HepG2 (cell line): Measurements from ENCODE around the gene RABEP2. TPM values are rescaled to one million over a fixed set of nuclear protein-coding genes. Genes with fewer than 3 reads are reported as not detected.
A peak's percentile ranks its signal among the peaks of the same experiment; 100 is the strongest.

Source experiments
- BRD4 ChIP-seq: sonication (generic); formaldehyde crosslinking; IDR thresholded peaks from 2 replicates; pipeline ENCODE4 v1.4.0; 2020; ENCODE audit warnings: missing genetic modification reagents
- CC2D1A ChIP-seq: sonication (generic); formaldehyde crosslinking; IDR thresholded peaks from 2 replicates; pipeline ENCODE4 v1.8.1; 2023; ENCODE audit warnings: mild to moderate bottlenecking, missing genetic modification reagents
- GABPA ChIP-seq, 2 experiments: IDR thresholded peaks; 2 replicates each; pipeline ENCODE4 v1.6.1; 2011 to 2016; ENCODE audit warnings: low read depth in 2 of 2, low read length in 1 of 2, missing biosample characterization in 1 of 2, missing genetic modification characterization in 1 of 2
- KLF12 ChIP-seq: sonication (generic); formaldehyde crosslinking; IDR thresholded peaks from 2 replicates; pipeline ENCODE4 v1.4.0; 2020; ENCODE audit warnings: missing genetic modification reagents, borderline replicate concordance
- RXRB ChIP-seq: IDR thresholded peaks from 2 replicates; pipeline ENCODE4 v1.6.1; 2016; ENCODE audit warnings: borderline replicate concordance, missing genetic modification reagents, missing compliant biosample characterization
- SMAD1 ChIP-seq: sonication (generic); formaldehyde crosslinking; IDR thresholded peaks from 2 replicates; pipeline ENCODE4 v1.4.0; 2020; ENCODE audit warnings: missing genetic modification reagents, low read depth, mild to moderate bottlenecking, borderline replicate concordance
- TEAD2 ChIP-seq: sonication (generic); formaldehyde crosslinking; IDR thresholded peaks from 2 replicates; pipeline ENCODE4 v1.9.0; 2021; ENCODE audit warnings: missing genetic modification reagents
- ZBTB21 ChIP-seq: sonication (generic); formaldehyde crosslinking; IDR thresholded peaks from 2 replicates; pipeline ENCODE4 v1.4.0; 2020; ENCODE audit warnings: missing genetic modification reagents
- ZNF3 ChIP-seq: IDR thresholded peaks from 2 replicates; pipeline ENCODE4 v1.7.0; 2017; ENCODE audit warnings: inconsistent platforms
- ZNF570 ChIP-seq: sonication (generic); formaldehyde crosslinking; IDR thresholded peaks from 2 replicates; pipeline ENCODE4 v1.4.0; 2020; ENCODE audit warnings: mild to moderate bottlenecking, missing genetic modification reagents, borderline replicate concordance
- ZNF839 ChIP-seq: sonication (generic); formaldehyde crosslinking; IDR thresholded peaks from 2 replicates; pipeline ENCODE4 v1.4.0; 2020; ENCODE audit warnings: missing genetic modification reagents, mild to moderate bottlenecking, borderline replicate concordance
- ZSCAN12 ChIP-seq: sonication (generic); formaldehyde crosslinking; IDR thresholded peaks from 2 replicates; pipeline ENCODE4 v1.9.0; 2021; ENCODE audit warnings: mild to moderate bottlenecking, missing genetic modification reagents
- polyA plus RNA-seq, 8 experiments: library from polyadenylated mRNA; depleted of rRNA in 3 of 8; stranded (reverse) in 7 of 8; unstranded in 1 of 8; fragments of >200 nt; fragmentation: Illumina TruSeq in 4 of 8; extraction: Trizol in 4 of 8; gene quantifications; 2 replicates each; pipeline versions ENCODE4 v1.2.1 to v1.2.3, GENCODE V29; 2011 to 2016; ENCODE audit warnings: low read depth in 4 of 8, missing spikeins in 1 of 8, mixed read lengths in 1 of 8; ENCODE audit not compliant: insufficient read depth in 1 of 8
- total RNA-seq, 5 experiments: library from RNA; depleted of rRNA; stranded (reverse); fragments of >200 nt; fragmentation: Illumina TruSeq; extraction: Trizol; gene quantifications; 2 replicates each; pipeline ENCODE4 v1.2.3, GENCODE V29; 2016; ENCODE audit warnings: low read depth in 1 of 5
- TF ChIP-seq, protein P1 (sequence below): IDR thresholded peaks from 2 replicates; pipeline ENCODE4 v1.4.0; 2020; ENCODE audit warnings: mild to moderate bottlenecking, missing genetic modification reagents
- TF ChIP-seq, protein P2 (sequence below): sonication (generic); formaldehyde crosslinking; IDR thresholded peaks from 2 replicates; pipeline ENCODE4 v1.4.0; 2020; ENCODE audit warnings: missing genetic modification reagents
- TF ChIP-seq, protein P3 (sequence below): sonication (generic); formaldehyde crosslinking; IDR thresholded peaks from 2 replicates; pipeline ENCODE4 v1.4.0; 2020; ENCODE audit warnings: mild to moderate bottlenecking, missing genetic modification reagents
- TF ChIP-seq, protein P4 (sequence below): IDR thresholded peaks from 2 replicates; pipeline ENCODE4 v1.6.1; 2012; ENCODE audit warnings: low read depth, low read length, improper control_type of control experiment
- TF ChIP-seq, protein P5 (sequence below): sonication (generic); IDR thresholded peaks from 2 replicates; pipeline ENCODE4 v1.6.1; 2016; ENCODE audit warnings: low read depth, borderline replicate concordance

The RABEP2 gene
- total and polyA plus RNA-seq, 2 of the 13 experiments (the other 11 are each of a cell fraction or from before 2014, with no cell fraction given), result 10.8 to 18.4 TPM

DNA sequence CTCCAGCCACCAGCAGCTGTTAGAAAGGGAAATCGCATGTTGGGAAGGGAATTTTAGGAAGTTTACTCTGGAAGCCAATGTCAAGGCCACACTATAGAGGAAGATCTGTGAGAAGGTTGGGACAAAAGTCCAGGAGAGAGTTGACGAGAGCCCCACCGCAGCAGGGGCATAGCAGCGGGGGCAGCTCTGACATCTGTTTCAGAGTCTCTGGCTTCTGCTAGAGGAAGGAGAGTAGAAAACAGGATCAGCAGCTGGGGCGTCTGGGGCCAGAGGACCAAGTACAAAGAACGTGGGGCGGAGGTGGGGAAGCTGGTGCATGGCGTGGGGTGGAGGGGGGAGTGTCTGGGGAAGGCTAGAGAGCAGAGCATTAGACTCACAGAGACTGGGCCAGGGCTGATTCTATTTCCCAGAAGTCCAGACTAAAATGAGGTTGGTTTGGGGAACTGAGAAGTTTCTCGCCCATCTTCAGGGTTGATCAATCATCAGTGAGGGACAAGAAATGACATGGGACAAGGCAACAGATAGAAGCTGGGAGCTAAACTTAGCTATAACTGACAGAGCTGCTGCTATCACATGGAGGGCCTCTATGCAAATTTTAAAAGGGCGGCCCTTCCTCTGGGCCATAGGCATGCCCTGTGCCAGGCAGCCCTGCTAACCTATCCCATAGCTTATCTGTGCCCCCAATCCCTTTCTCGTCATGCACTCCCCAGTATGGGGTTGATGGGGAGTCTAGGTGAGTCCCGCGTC lies 1.2 kb downstream of the RABEP2 start (continued):
- TF ChIP-seq, protein P1, sequence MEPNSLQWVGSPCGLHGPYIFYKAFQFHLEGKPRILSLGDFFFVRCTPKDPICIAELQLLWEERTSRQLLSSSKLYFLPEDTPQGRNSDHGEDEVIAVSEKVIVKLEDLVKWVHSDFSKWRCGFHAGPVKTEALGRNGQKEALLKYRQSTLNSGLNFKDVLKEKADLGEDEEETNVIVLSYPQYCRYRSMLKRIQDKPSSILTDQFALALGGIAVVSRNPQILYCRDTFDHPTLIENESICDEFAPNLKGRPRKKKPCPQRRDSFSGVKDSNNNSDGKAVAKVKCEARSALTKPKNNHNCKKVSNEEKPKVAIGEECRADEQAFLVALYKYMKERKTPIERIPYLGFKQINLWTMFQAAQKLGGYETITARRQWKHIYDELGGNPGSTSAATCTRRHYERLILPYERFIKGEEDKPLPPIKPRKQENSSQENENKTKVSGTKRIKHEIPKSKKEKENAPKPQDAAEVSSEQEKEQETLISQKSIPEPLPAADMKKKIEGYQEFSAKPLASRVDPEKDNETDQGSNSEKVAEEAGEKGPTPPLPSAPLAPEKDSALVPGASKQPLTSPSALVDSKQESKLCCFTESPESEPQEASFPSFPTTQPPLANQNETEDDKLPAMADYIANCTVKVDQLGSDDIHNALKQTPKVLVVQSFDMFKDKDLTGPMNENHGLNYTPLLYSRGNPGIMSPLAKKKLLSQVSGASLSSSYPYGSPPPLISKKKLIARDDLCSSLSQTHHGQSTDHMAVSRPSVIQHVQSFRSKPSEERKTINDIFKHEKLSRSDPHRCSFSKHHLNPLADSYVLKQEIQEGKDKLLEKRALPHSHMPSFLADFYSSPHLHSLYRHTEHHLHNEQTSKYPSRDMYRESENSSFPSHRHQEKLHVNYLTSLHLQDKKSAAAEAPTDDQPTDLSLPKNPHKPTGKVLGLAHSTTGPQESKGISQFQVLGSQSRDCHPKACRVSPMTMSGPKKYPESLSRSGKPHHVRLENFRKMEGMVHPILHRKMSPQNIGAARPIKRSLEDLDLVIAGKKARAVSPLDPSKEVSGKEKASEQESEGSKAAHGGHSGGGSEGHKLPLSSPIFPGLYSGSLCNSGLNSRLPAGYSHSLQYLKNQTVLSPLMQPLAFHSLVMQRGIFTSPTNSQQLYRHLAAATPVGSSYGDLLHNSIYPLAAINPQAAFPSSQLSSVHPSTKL (CRISPR knock-in tag), result peak; percentile 88
- no peak for TF ChIP-seq BRD4 (CRISPR knock-in tag)
- no peak for TF ChIP-seq CC2D1A
- no peak; the same call in 1 of the 2 replicates for TF ChIP-seq ZNF3 (CRISPR knock-in tag)
- no peak for TF ChIP-seq TEAD2 (CRISPR knock-in tag)
- no peak for TF ChIP-seq ZNF839 (CRISPR knock-in tag)
- no peak for TF ChIP-seq ZBTB21 (CRISPR knock-in tag)
- TF ChIP-seq ZNF570, result no peak
- TF ChIP-seq, protein P2, sequence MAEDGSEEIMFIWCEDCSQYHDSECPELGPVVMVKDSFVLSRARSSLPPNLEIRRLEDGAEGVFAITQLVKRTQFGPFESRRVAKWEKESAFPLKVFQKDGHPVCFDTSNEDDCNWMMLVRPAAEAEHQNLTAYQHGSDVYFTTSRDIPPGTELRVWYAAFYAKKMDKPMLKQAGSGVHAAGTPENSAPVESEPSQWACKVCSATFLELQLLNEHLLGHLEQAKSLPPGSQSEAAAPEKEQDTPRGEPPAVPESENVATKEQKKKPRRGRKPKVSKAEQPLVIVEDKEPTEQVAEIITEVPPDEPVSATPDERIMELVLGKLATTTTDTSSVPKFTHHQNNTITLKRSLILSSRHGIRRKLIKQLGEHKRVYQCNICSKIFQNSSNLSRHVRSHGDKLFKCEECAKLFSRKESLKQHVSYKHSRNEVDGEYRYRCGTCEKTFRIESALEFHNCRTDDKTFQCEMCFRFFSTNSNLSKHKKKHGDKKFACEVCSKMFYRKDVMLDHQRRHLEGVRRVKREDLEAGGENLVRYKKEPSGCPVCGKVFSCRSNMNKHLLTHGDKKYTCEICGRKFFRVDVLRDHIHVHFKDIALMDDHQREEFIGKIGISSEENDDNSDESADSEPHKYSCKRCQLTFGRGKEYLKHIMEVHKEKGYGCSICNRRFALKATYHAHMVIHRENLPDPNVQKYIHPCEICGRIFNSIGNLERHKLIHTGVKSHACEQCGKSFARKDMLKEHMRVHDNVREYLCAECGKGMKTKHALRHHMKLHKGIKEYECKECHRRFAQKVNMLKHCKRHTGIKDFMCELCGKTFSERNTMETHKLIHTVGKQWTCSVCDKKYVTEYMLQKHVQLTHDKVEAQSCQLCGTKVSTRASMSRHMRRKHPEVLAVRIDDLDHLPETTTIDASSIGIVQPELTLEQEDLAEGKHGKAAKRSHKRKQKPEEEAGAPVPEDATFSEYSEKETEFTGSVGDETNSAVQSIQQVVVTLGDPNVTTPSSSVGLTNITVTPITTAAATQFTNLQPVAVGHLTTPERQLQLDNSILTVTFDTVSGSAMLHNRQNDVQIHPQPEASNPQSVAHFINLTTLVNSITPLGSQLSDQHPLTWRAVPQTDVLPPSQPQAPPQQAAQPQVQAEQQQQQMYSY (CRISPR knock-in tag), result 0 out of 2 replicates have a peak, but pooled peaks have one; percentile 13
- no peak for TF ChIP-seq SMAD1
- TF ChIP-seq, protein P3, sequence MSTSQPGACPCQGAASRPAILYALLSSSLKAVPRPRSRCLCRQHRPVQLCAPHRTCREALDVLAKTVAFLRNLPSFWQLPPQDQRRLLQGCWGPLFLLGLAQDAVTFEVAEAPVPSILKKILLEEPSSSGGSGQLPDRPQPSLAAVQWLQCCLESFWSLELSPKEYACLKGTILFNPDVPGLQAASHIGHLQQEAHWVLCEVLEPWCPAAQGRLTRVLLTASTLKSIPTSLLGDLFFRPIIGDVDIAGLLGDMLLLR (CRISPR knock-in tag), result no peak
- TF ChIP-seq KLF12 (CRISPR knock-in tag), result peak; percentile 38; the same call in 1 of the 2 replicates
- TF ChIP-seq, protein P4, sequence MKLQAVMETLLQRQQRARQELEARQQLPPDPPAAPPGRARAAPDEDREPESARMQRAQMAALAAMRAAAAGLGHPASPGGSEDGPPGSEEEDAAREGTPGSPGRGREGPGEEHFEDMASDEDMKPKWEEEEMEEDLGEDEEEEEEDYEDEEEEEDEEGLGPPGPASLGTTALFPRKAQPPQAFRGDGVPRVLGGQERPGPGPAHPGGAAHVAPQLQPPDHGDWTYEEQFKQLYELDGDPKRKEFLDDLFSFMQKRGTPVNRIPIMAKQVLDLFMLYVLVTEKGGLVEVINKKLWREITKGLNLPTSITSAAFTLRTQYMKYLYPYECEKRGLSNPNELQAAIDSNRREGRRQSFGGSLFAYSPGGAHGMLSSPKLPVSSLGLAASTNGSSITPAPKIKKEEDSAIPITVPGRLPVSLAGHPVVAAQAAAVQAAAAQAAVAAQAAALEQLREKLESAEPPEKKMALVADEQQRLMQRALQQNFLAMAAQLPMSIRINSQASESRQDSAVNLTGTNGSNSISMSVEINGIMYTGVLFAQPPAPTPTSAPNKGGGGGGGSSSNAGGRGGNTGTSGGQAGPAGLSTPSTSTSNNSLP, result no peak
- no peak for TF ChIP-seq ZSCAN12
- TF ChIP-seq RXRB (CRISPR knock-in tag), result peak; percentile 69; the same call in 1 of the 2 replicates
- no peak for TF ChIP-seq GABPA (IDR thresholded peaks at IDR 0.05; ENCODE audit: low read depth, low read length)
- TF ChIP-seq GABPA (CRISPR knock-in tag; IDR thresholded peaks at IDR 0.05; ENCODE audit: low read depth), result peak; percentile 51; the same call in 1 of the 2 replicates
- TF ChIP-seq, protein P5, sequence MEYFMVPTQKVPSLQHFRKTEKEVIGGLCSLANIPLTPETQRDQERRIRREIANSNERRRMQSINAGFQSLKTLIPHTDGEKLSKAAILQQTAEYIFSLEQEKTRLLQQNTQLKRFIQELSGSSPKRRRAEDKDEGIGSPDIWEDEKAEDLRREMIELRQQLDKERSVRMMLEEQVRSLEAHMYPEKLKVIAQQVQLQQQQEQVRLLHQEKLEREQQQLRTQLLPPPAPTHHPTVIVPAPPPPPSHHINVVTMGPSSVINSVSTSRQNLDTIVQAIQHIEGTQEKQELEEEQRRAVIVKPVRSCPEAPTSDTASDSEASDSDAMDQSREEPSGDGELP, result peak; percentile 74
